GM18517 (cell line): ENCODE measurements around the gene PRM3.

Source experiments
- ATAC-seq: cut with Tn5 transposase; IDR thresholded peaks from one replicate; pipeline ENCODE4 v1.9.1; 2021; ENCODE audit warnings: mild to moderate bottlenecking, moderate library complexity; ENCODE audit not compliant: unreplicated experiment

PRM3 gene

GRCh38 chr16:11272921-11273720, at the start of gene PRM3:
Gene PRM3 (minus strand): TSS chr16:11273629. CDS start chr16:11273595, 34 bp downstream.
- ATAC-seq = no peak

GRCh38 chr16:11322823-11323222, 49.4 kb upstream of the PRM3 start:
- ATAC-seq = no peak

GRCh38 chr16:11321662-11322061, 48.2 kb upstream of the PRM3 start:
- no peak for ATAC-seq

- no peak for ATAC-seq
These were observed 46.7 kb upstream of the PRM3 start for GRCh38 chr16:11320170-11320569.

- ATAC-seq = no peak
These were observed 46.2 kb upstream of the PRM3 start for GRCh38 chr16:11319529-11320146.

- ATAC-seq = no peak
These were observed 45.4 kb upstream of the PRM3 start for GRCh38 chr16:11318817-11319216.

- no peak for ATAC-seq
These were observed 43.0 kb upstream of the PRM3 start for GRCh38 chr16:11316331-11317015.

GRCh38 chr16:11315510-11315909, 42.1 kb upstream of the PRM3 start:
- ATAC-seq = no peak

GRCh38 chr16:11314309-11314894, 41.0 kb upstream of the PRM3 start:
- no peak for ATAC-seq

GRCh38 chr16:11313493-11314308, 40.3 kb upstream of the PRM3 start:
- no peak for ATAC-seq

- no peak for ATAC-seq
These were observed 39.5 kb upstream of the PRM3 start for GRCh38 chr16:11312718-11313492.

GRCh38 chr16:11310997-11311561, 37.6 kb upstream of the PRM3 start:
- peak; percentile 50 for ATAC-seq

- ATAC-seq = no peak
These were observed 37.2 kb upstream of the PRM3 start for GRCh38 chr16:11310634-11310977.

- ATAC-seq = peak; percentile 49
These were observed 36.6 kb upstream of the PRM3 start for GRCh38 chr16:11309895-11310633.

GRCh38 chr16:11308493-11309283, 35.3 kb upstream of the PRM3 start:
- no peak for ATAC-seq

- no peak for ATAC-seq
These were observed 34.4 kb upstream of the PRM3 start for GRCh38 chr16:11307639-11308492.

- ATAC-seq = no peak
These were observed 33.7 kb upstream of the PRM3 start for GRCh38 chr16:11306997-11307638.
